GM18505 (cell line): ENCODE results near the gene C17orf107.

Experiments used
- ATAC-seq: cut with Tn5 transposase; IDR thresholded peaks from one replicate; pipeline ENCODE4 v1.9.1; 2021; ENCODE audit not compliant: unreplicated experiment
- POLR2A ChIP-seq: IDR thresholded peaks from 4 replicates; pipeline ENCODE4 v1.6.1; 2011; ENCODE audit warnings: borderline replicate concordance; ENCODE audit not compliant: insufficient read depth, insufficient read length; ENCODE audit errors: extremely low read depth

Gene C17orf107

DNA sequence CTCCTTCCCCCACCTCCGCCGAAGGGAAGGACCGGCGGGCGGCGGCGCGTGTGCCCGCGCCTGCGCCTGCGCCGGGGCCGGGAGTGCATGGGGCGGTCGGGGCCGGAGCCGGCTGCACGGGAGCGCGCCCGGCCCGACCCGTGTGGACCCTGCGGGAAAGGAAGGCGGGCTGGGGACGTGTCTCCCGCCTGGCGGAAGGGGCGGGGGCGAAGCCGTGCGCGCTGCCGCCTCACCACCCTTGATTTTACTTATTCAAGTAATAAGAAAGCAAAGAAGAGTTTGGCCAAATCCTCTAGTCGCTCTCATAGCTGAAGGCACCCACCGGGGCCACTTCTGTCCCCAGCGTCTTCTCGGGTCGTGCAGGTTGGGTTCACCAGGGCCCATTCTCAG is 49.6 kb downstream of the C17orf107 start:
- ATAC-seq, result peak; percentile 29

GRCh38 chr17:4949321-4950074 is 50.2 kb downstream of the C17orf107 start:
- ATAC-seq, result peak; percentile 20

More for the DNA sequence above, 49.6 kb downstream of the C17orf107 start:
- TF ChIP-seq POLR2A, result peak; percentile 55

GRCh38 chr17:4950075-4950745 is 50.9 kb downstream of the C17orf107 start:
- TF ChIP-seq POLR2A, result peak; percentile 41
- ATAC-seq, result peak; percentile 3

More at GRCh38 chr17:4949321-4950074, 50.2 kb downstream of the C17orf107 start:
- peak; percentile 61 for TF ChIP-seq POLR2A

- TF ChIP-seq POLR2A, result no peak
- no peak for ATAC-seq
Observed at GRCh38 chr17:4950746-4951204, 51.4 kb downstream of the C17orf107 start, which contains the start of gene ENO3. Gene ENO3 (plus strand): TSS chr17:4951119. CDS start chr17:4951830, 711 bp downstream.

- ATAC-seq, result no peak
- no peak for TF ChIP-seq POLR2A
Observed at GRCh38 chr17:4951486-4951885, 52.1 kb downstream of the C17orf107 start.
